Measurements from ENCODE around the gene HMGCL. TPM values are rescaled to one million over a fixed set of nuclear protein-coding genes. Genes with fewer than 3 reads are reported as not detected.

HMGCL gene
- polyA plus RNA-seq, 1 donor (not counting 4 experiments of a cell fraction or from before 2014, with no cell fraction given) = 24.1 TPM

DNA sequence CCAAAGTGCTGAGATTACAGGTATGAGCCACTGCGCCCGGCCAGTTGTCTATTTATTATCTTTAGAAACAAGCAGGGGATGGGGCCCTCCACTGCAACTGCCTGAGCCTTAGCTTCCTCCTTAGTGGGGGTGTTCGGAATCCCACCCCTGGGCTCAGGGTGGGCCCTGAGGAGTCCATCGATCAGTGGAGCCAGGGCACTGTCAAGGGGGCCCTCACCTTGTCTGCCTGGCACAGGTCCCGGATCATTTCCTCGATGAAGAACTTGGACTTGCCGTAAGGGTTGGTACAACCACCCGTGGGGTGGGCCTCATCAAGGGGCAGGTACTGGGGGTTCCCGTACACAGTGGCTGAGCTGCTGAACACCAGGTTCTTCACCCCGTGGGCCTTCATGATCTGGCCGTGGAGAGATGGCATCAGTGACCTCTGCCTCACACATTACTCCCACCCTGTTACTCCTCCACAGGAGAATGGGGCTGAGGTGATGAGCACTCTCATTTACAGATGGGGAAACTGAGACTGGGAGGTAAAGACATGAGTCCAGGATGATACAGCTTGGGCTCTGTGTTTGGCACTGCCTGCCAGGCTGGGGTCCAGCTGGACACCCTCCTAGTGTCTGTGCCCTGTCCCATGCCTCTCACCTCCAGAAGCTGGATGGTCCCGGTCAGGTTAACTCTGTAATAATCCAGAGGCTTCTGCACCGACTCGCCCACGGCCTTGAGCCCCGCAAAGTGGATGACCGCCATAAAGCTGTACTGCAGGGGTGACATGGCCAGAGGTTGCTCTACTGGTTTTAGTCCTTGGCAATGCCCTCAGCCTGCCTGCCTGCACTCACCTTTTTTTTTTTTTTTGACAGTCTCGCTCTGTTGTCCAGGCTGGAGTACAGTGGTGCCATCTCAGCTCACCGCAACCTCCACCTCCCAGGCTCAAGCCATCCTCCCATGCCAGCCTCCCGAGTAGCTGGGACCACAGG is 27.5 kb downstream of the HMGCL start:
- H3K27ac ChIP-seq (ENCODE audit: control insufficient read depth, insufficient read depth, low read length) = no peak overlapping the region
- no peaks in the 10 kb centered on the region for H3K9me1 ChIP-seq (ENCODE audit: control insufficient read depth, extremely low read depth, insufficient read depth, low read length)
- no peaks in the 10 kb centered on the region for H3K27me3 ChIP-seq (ENCODE audit: control insufficient read depth, extremely low read depth, insufficient read depth, low read length)
- H3K9ac ChIP-seq (ENCODE audit: control insufficient read depth, extremely low read depth, insufficient read depth, low read length) = no peak overlapping the region
- FAIRE-seq = no peak
- no peak for DNase-seq (ENCODE audit: low read depth, low spot score)
- no peaks in the 10 kb centered on the region for H4K20me1 ChIP-seq (ENCODE audit: control insufficient read depth, extremely low read depth, insufficient read depth, low read length)
- dilution Hi-C loops (cut with MboI; ENCODE audit: extremely low pct_ligation_motif_present, low sequenced_read_pairs) = no loop called here
- H3K4me3 ChIP-seq (ENCODE audit: control insufficient read depth in 2 of 3, extremely low read depth in 1 of 3, insufficient read depth in 2 of 3, low read depth in 1 of 3, low read length in 3 of 3) = no peak overlapping the region
- TF ChIP-seq EZH2 (IDR thresholded peaks at IDR 0.05; ENCODE audit: low read length) = no peak
- TF ChIP-seq, protein P1, sequence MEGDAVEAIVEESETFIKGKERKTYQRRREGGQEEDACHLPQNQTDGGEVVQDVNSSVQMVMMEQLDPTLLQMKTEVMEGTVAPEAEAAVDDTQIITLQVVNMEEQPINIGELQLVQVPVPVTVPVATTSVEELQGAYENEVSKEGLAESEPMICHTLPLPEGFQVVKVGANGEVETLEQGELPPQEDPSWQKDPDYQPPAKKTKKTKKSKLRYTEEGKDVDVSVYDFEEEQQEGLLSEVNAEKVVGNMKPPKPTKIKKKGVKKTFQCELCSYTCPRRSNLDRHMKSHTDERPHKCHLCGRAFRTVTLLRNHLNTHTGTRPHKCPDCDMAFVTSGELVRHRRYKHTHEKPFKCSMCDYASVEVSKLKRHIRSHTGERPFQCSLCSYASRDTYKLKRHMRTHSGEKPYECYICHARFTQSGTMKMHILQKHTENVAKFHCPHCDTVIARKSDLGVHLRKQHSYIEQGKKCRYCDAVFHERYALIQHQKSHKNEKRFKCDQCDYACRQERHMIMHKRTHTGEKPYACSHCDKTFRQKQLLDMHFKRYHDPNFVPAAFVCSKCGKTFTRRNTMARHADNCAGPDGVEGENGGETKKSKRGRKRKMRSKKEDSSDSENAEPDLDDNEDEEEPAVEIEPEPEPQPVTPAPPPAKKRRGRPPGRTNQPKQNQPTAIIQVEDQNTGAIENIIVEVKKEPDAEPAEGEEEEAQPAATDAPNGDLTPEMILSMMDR (optimal IDR thresholded peaks at IDR 0.05 in 1 of 3, IDR thresholded peaks at IDR 0.05 in 1 of 3, conservative IDR thresholded peaks at IDR 0.05 in 1 of 3; ENCODE audit: extremely low read depth in 1 of 3, insufficient read depth in 2 of 3, low read length in 3 of 3) = no peak
- peaks cover 7% of the 10 kb centered on the region for H3K79me2 ChIP-seq (ENCODE audit: control insufficient read depth, insufficient read depth, low read length)
- H3K9me3 ChIP-seq (ENCODE audit: control insufficient read depth, low read depth, low read length) = no peaks in the 10 kb centered on the region
- no peak overlapping the region for H3K4me2 ChIP-seq (ENCODE audit: control insufficient read depth, extremely low read depth, insufficient read depth, low read depth, low read length)
- H3K36me3 ChIP-seq (ENCODE audit: control insufficient read depth in 2 of 2, extremely low read depth in 1 of 2, insufficient read depth in 2 of 2, low read length in 2 of 2) = peaks cover 34 to 40% of the 10 kb centered on the region in 2 experiments
- peaks cover 22% of the 10 kb centered on the region for H3K4me1 ChIP-seq (ENCODE audit: control insufficient read depth, extremely low read depth, insufficient read depth, low read length)
- no peak overlapping the region for H2AFZ ChIP-seq (ENCODE audit: control insufficient read depth, low read length)

DNA sequence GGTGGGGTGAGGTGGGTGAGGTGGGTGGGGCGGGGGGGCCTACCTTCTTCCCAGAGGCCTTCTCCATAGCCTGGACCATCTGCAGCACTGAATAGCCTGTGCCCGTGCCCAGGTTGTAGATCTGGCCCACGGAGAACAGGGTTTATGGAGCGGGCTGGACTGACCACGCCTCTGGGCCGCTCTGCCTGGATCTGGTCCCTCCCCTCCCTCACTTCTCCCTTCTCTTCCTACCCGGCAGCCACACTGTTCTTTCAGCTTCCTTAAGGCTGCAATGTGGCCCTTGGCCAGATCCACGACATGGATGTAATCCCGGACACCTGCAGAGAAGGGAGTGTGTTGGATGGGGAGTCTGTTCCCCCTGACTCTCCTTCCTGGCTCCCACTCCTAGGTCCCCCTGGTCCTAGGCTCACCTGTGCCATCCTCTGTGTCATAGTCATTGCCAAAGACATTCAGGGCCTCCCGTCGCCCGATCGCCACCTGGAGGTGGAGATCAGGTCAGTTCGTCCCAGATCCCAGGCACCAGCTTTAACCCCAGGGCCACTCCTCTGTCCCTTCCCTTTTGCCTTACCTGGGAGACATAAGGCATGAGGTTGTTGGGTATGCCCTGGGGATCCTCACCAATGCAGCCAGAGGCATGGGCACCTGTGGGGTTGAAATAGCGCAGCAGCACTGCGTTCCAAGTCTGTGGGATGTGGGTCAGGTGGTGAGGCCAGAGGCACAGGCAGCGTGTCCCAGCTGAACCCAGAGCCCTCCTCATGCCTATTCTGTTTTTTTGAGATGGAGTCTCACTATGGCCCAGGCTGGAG is 28.6 kb downstream of the HMGCL start:
- dilution Hi-C loops (cut with MboI; ENCODE audit: extremely low pct_ligation_motif_present, low sequenced_read_pairs) = no loop called here
- H3K27ac ChIP-seq (ENCODE audit: control insufficient read depth, insufficient read depth, low read length) = no peak overlapping the region
- DNase-seq (ENCODE audit: low read depth, low spot score) (no peak), FAIRE-seq (no peak)
- no peak overlapping the region for H2AFZ ChIP-seq (ENCODE audit: control insufficient read depth, low read length)
- H3K27me3 ChIP-seq (ENCODE audit: control insufficient read depth, extremely low read depth, insufficient read depth, low read length) = no peaks in the 10 kb centered on the region
- H3K4me1 ChIP-seq (ENCODE audit: control insufficient read depth, extremely low read depth, insufficient read depth, low read length) = peaks cover 29% of the 10 kb centered on the region
- H4K20me1 ChIP-seq (ENCODE audit: control insufficient read depth, extremely low read depth, insufficient read depth, low read length) = no peaks in the 10 kb centered on the region
- no peaks in the 10 kb centered on the region for H3K9me3 ChIP-seq (ENCODE audit: control insufficient read depth, low read depth, low read length)
- peaks cover 34 to 38% of the 10 kb centered on the region in 2 experiments for H3K36me3 ChIP-seq (ENCODE audit: control insufficient read depth in 2 of 2, extremely low read depth in 1 of 2, insufficient read depth in 2 of 2, low read length in 2 of 2)
- no peak overlapping the region for H3K9ac ChIP-seq (ENCODE audit: control insufficient read depth, extremely low read depth, insufficient read depth, low read length)
- TF ChIP-seq, protein P1 (optimal IDR thresholded peaks at IDR 0.05 in 1 of 3, IDR thresholded peaks at IDR 0.05 in 1 of 3, conservative IDR thresholded peaks at IDR 0.05 in 1 of 3; ENCODE audit: extremely low read depth in 1 of 3, insufficient read depth in 2 of 3, low read length in 3 of 3) = peak in 1 of 3 experiments; percentile 39
- TF ChIP-seq EZH2 (IDR thresholded peaks at IDR 0.05; ENCODE audit: low read length) = no peak
- H3K9me1 ChIP-seq (ENCODE audit: control insufficient read depth, extremely low read depth, insufficient read depth, low read length) = no peaks in the 10 kb centered on the region
- H3K4me3 ChIP-seq (ENCODE audit: control insufficient read depth in 2 of 3, extremely low read depth in 1 of 3, insufficient read depth in 2 of 3, low read depth in 1 of 3, low read length in 3 of 3) = no peak overlapping the region
- H3K79me2 ChIP-seq (ENCODE audit: control insufficient read depth, insufficient read depth, low read length) = peaks cover 17% of the 10 kb centered on the region
- H3K4me2 ChIP-seq (ENCODE audit: control insufficient read depth, extremely low read depth, insufficient read depth, low read depth, low read length) = no peak overlapping the region

Data from keratinocyte (primary cell).